Liver (tissue), 9 donors: ENCODE results near the gene CCDC106. TPM values are rescaled to one million over a fixed set of nuclear protein-coding genes. Genes with fewer than 3 reads are reported as not detected.

Experiments used
- DNase-seq: peaks from one replicate; pipeline ENCODE4 v3.0.0-alpha.2; 2017; ENCODE audit warnings: low spot score
- H3K27ac ChIP-seq, 2 donors: one replicate each; pipeline ENCODE4 v1.7.0; 2013; ENCODE audit warnings: inconsistent platforms in 2 of 2, low read length in 2 of 2, control low read depth in 1 of 2, low read depth in 1 of 2, mild to moderate bottlenecking in 1 of 2
- H3K27me3 ChIP-seq, 4 donors: one replicate each; pipeline versions ENCODE4 v1.6.1 to v1.7.0; 2013; ENCODE audit warnings: low read length in 3 of 4, inconsistent platforms in 1 of 4, mild to moderate bottlenecking in 1 of 4, moderate library complexity in 1 of 4; ENCODE audit not compliant: control insufficient read depth in 4 of 4, insufficient read depth in 4 of 4
- H3K36me3 ChIP-seq, 4 donors: one replicate each; pipeline versions ENCODE4 v1.6.1 to v1.7.0; 2013; ENCODE audit warnings: low read length in 3 of 4, mild to moderate bottlenecking in 3 of 4, low read depth in 1 of 4, moderate library complexity in 1 of 4; ENCODE audit not compliant: control insufficient read depth in 4 of 4, insufficient read depth in 3 of 4
- H3K4me1 ChIP-seq, 4 donors: one replicate each; pipeline versions ENCODE4 v1.6.1 to v1.7.0; 2013; ENCODE audit warnings: low read length in 3 of 4, mild to moderate bottlenecking in 3 of 4, moderate library complexity in 1 of 4; ENCODE audit not compliant: control insufficient read depth in 4 of 4, insufficient read depth in 4 of 4
- H3K4me3 ChIP-seq, 3 donors: one replicate each; pipeline versions ENCODE4 v1.6.1 to v1.7.0; 2013; ENCODE audit warnings: low read length in 3 of 3, control low read depth in 1 of 3, low read depth in 1 of 3, mild to moderate bottlenecking in 1 of 3
- H3K9ac ChIP-seq, 2 donors: one replicate each; pipeline ENCODE4 v1.7.0; 2013; ENCODE audit warnings: low read length in 2 of 2, mild to moderate bottlenecking in 2 of 2, moderate library complexity in 2 of 2, control low read depth in 1 of 2, low read depth in 1 of 2
- H3K9me3 ChIP-seq, 4 donors: one replicate each; pipeline versions ENCODE4 v1.6.1 to v1.7.0; 2013; ENCODE audit warnings: low read length in 3 of 4; ENCODE audit not compliant: control insufficient read depth in 4 of 4
- CTCF ChIP-seq: fragments of 150-350 bp; IDR thresholded peaks from 2 replicates; pipeline ENCODE4 v1.5.1; 2017; ENCODE audit warnings: improper control_type of control experiment, low read depth, low read length; ENCODE audit not compliant: missing input control
- EGR1 ChIP-seq, 2 donors: IDR thresholded peaks; 2 replicates each; pipeline ENCODE4 v1.6.1; 2016 to 2018; ENCODE audit warnings: antibody characterized with exemption in 2 of 2, low read depth in 2 of 2
- FOXA1 ChIP-seq: IDR thresholded peaks from 2 replicates; pipeline ENCODE4 v1.6.1; 2016; ENCODE audit warnings: antibody characterized with exemption
- FOXA2 ChIP-seq: IDR thresholded peaks from 2 replicates; pipeline ENCODE4 v1.6.1; 2016; ENCODE audit warnings: antibody characterized with exemption
- GABPA ChIP-seq, 2 donors: IDR thresholded peaks in 1 of 2; conservative IDR thresholded peaks in 1 of 2; 2 replicates each; pipeline ENCODE4 v1.6.1; 2016; ENCODE audit warnings: antibody characterized with exemption in 2 of 2, mild to moderate bottlenecking in 1 of 2, moderate library complexity in 1 of 2
- HNF4A ChIP-seq, 2 donors: conservative IDR thresholded peaks; 2 replicates each; pipeline ENCODE4 v1.6.1; 2016; ENCODE audit warnings: antibody characterized with exemption in 2 of 2, mild to moderate bottlenecking in 2 of 2
- HNF4G ChIP-seq: IDR thresholded peaks from 2 replicates; pipeline ENCODE4 v1.6.1; 2016; ENCODE audit warnings: antibody characterized with exemption
- JUND ChIP-seq, 2 donors: IDR thresholded peaks; 2 replicates each; pipeline ENCODE4 v1.6.1; 2016; ENCODE audit warnings: antibody characterized with exemption in 2 of 2
- MAX ChIP-seq: IDR thresholded peaks from 2 replicates; pipeline ENCODE4 v1.6.1; 2016; ENCODE audit warnings: antibody characterized with exemption
- NR2F2 ChIP-seq: IDR thresholded peaks from 2 replicates; pipeline ENCODE4 v1.6.1; 2016; ENCODE audit warnings: antibody characterized with exemption
- RAD21 ChIP-seq, 2 donors: IDR thresholded peaks; 2 replicates each; pipeline ENCODE4 v1.6.1; 2016; ENCODE audit warnings: antibody characterized with exemption in 2 of 2, mild to moderate bottlenecking in 2 of 2
- REST ChIP-seq: IDR thresholded peaks from 2 replicates; pipeline ENCODE4 v1.6.1; 2016; ENCODE audit warnings: antibody characterized with exemption, mild to moderate bottlenecking
- RXRA ChIP-seq, 2 donors: IDR thresholded peaks; 2 replicates each; pipeline ENCODE4 v1.6.1; 2017 to 2018; ENCODE audit warnings: antibody characterized with exemption in 2 of 2, mild to moderate bottlenecking in 1 of 2
- SP1 ChIP-seq: IDR thresholded peaks from 2 replicates; pipeline ENCODE4 v1.6.1; 2018; ENCODE audit warnings: antibody characterized with exemption, mild to moderate bottlenecking
- TAF1 ChIP-seq: conservative IDR thresholded peaks from 2 replicates; pipeline ENCODE4 v1.6.1; 2016; ENCODE audit warnings: antibody characterized with exemption, mild to moderate bottlenecking
- YY1 ChIP-seq: IDR thresholded peaks from 2 replicates; pipeline ENCODE4 v1.6.1; 2016; ENCODE audit warnings: antibody characterized with exemption, mild to moderate bottlenecking
- ZBTB33 ChIP-seq: IDR thresholded peaks from 2 replicates; pipeline ENCODE4 v1.6.1; 2016; ENCODE audit warnings: antibody characterized with exemption
- WGBS: extraction: QIAGEN DNeasy Blood & Tissue Kit; methylation state at CpG from one replicate; pipeline ENCODE4 v1.1.7; 2013; 5-methylcytosine and 5-hydroxymethylcytosine counted together
- polyA plus RNA-seq, 2 donors: library from polyadenylated mRNA; stranded (reverse) in 1 of 2; unstranded in 1 of 2; fragments of 200-250 nt in 1 of 2; fragments of >200 nt in 1 of 2; fragmentation: Nextera tagmentation in 1 of 2; extraction: Ambion mirVana in 1 of 2; gene quantifications; one replicate each; pipeline versions ENCODE4 v1.2.1 to v1.2.3, GENCODE V29; 2013 to 2015
- total RNA-seq, 2 donors: library from RNA; depleted of rRNA; stranded (reverse); fragments of >200 nt; gene quantifications; one replicate each; pipeline ENCODE4 v1.2.3, GENCODE V29; 2014
- TF ChIP-seq, protein P1 (sequence below): IDR thresholded peaks from 2 replicates; pipeline ENCODE4 v1.6.1; 2016; ENCODE audit warnings: antibody characterized with exemption
- donor health status: healthy.
- donor health status: healthy.
- donor health status: healthy.
- donor health status: healthy.
- donor health status: healthy.

The CCDC106 gene
- total and polyA plus RNA-seq, 4 donors = 3.6 to 13.5 (median 5.9) TPM

- Histone ChIP-seq H3K9ac (no peak overlapping the region), H3K4me1 (peaks cover 1 to 28% (median 23%) of the 10 kb centered on the region in 4 donors)
- under 1% methylated on average over 43 of the region's 43 CpGs for WGBS
Measured at GRCh38 chr19:55605207-55605636, 42.8 kb upstream of the CCDC106 start.

DNA sequence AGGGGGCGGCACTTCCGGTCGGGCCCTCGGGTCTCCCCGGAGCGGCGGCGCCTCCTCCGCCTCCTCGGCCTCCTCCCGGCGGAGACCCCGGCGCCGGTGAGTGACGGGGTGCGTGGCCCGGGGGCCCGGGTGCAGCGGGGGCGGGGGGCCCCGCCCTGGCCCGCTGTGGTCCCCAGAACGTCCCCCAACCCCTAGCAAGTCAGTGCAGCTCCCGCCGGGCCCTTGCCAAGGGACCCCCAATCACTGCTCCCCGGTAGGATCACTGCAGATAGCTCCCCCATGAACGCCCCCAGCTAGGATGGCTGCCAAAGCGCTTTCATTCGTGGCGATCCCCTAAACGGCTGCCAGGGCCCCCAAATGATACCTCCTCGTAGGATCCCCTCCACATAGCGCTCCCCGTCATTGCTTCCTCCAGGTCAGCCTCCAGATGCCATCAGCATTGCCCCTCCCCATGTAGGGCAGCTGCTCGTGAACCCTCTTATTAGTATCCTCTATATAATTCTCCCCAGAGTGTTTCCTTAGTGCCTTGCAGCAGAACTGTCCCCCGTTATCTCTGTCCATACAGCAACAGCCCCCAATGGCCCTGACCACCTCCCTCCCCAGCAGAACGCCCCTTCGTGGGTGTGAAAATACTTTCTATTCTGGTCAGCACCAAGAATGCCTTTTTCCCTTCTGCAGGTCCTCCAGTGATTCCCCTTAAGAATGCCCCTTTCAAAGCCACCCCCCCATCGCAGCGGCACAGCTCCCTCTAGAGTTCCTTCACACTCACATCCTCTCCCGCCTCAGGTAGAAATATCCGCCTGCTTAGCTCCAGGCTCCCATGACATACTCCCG, 42.2 kb upstream of the CCDC106 start, which contains the start of gene ZNF865:
ZNF865 (plus strand) TSS at position 11 of the 834 bp plus-strand sequence. CDS start 7,972 bp downstream, outside the sequence.
- Histone ChIP-seq H3K4me1 (peaks cover 0 to 24% (median 20%) of the 10 kb centered on the region in 4 donors), H3K27me3 (no peaks in the 10 kb centered on the region), H3K9ac (peak within 1 kb of the TSS; percentile 77 to 78), H3K4me3 (peak within 1 kb of the TSS; percentile 76 to 91 (median 91)), H3K27ac (peak within 1 kb of the TSS; percentile 92), H3K9me3 (no peaks in the 10 kb centered on the region), H3K36me3 (peaks cover 0 to 8% (median 2%) of the 10 kb centered on the region in 4 donors)
- DNase-seq = peak; percentile 62
- peak in 1 of 2 donors; percentile 45 for TF ChIP-seq GABPA (IDR thresholded peaks at IDR 0.05 in 1 of 2, conservative IDR thresholded peaks at IDR 0.05 in 1 of 2)
- TF ChIP-seq JUND (IDR thresholded peaks at IDR 0.05) = no peak
- TF ChIP-seq FOXA2 = no peak
- no peak for TF ChIP-seq EGR1 (IDR thresholded peaks at IDR 0.05; ENCODE audit: low read depth in 2 of 2)
- no peak for TF ChIP-seq HNF4A (conservative IDR thresholded peaks at IDR 0.05)
- no peak for TF ChIP-seq YY1
- TF ChIP-seq FOXA1 = no peak
- TF ChIP-seq MAX = no peak
- no peak for TF ChIP-seq ZBTB33
- no peak for TF ChIP-seq HNF4G
- peak; percentile 60 for TF ChIP-seq CTCF
- no peak for TF ChIP-seq TAF1
- TF ChIP-seq RXRA (IDR thresholded peaks at IDR 0.05) = no peak
- TF ChIP-seq RAD21 (IDR thresholded peaks at IDR 0.05) = peak; percentile 83 to 86
- TF ChIP-seq, protein P1, sequence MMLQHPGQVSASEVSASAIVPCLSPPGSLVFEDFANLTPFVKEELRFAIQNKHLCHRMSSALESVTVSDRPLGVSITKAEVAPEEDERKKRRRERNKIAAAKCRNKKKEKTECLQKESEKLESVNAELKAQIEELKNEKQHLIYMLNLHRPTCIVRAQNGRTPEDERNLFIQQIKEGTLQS = no peak
- TF ChIP-seq REST = no peak
- peak; percentile 18 for TF ChIP-seq SP1
- TF ChIP-seq NR2F2 = no peak
- WGBS = under 1% methylated on average over 44 of the region's 44 CpGs

More at GRCh38 chr19:55605207-55605636, 42.8 kb upstream of the CCDC106 start:
- H3K27me3 ChIP-seq = no peaks in the 10 kb centered on the region
- H3K4me3 ChIP-seq = peak overlapping the region; percentile 55 to 91 (median 76)
- H3K36me3 ChIP-seq = peaks cover 0 to 8% (median 2%) of the 10 kb centered on the region in 4 donors
- no peaks in the 10 kb centered on the region for H3K9me3 ChIP-seq
- peak; percentile 88 for DNase-seq
- TF ChIP-seq GABPA (IDR thresholded peaks at IDR 0.05 in 1 of 2, conservative IDR thresholded peaks at IDR 0.05 in 1 of 2) (peak; percentile 72 to 92), SP1 (peak; percentile 36), RAD21 (IDR thresholded peaks at IDR 0.05) (peak in 1 of 2 donors; percentile 9), EGR1 (IDR thresholded peaks at IDR 0.05; ENCODE audit: low read depth in 2 of 2) (peak; percentile 36 to 76), JUND (IDR thresholded peaks at IDR 0.05) (no peak), YY1 (peak; percentile 68)
- H3K27ac ChIP-seq = peak overlapping the region; percentile 92
